B cell (primary cell): Measurements from ENCODE around the gene C15orf62. TPM values are rescaled to one million over a fixed set of nuclear protein-coding genes. Genes with fewer than 3 reads are reported as not detected.

Source experiments
- ATAC-seq: fragments of 200-7000 bp; cut with Tn5 transposase; one replicate; pipeline ENCODE4 v1.10.0; 2021; ENCODE audit warnings: low read depth, mild to moderate bottlenecking, moderate number of reproducible peaks, moderate library complexity
- CTCF ChIA-PET: fragments of 350-600 bp; sonication (Branson Sonifier 250); formaldehyde crosslinking; loops from one replicate; lab custom pipeline; 2021; ENCODE audit warnings: antibody characterized with exemption, inconsistent platforms; lab: Charles Lee
- POLR2A ChIA-PET: fragments of 350-600 bp; sonication (Branson Sonifier 250); formaldehyde crosslinking; loops from one replicate; lab custom pipeline; 2021; ENCODE audit warnings: antibody characterized with exemption; lab: Charles Lee
- DNase-seq: peaks from one replicate; pipeline ENCODE4 v3.0.0; 2013
- H2AFZ ChIP-seq: 2 replicates; pipeline ENCODE4 v1.6.1; 2012; ENCODE audit warnings: mild to moderate bottlenecking, low read depth, low read length; ENCODE audit not compliant: insufficient read depth, poor library complexity, severe bottlenecking
- H3K27ac ChIP-seq, 2 donors: 1 replicate in 1 of 2; 2 replicates in 1 of 2; pipeline ENCODE4 v1.5.1; 2012 to 2013; ENCODE audit warnings: low read length in 2 of 2, mild to moderate bottlenecking in 2 of 2, moderate library complexity in 1 of 2
- H3K27me3 ChIP-seq, 4 experiments: fragments of 200-600 bp in 1 of 4; sonication (generic) in 1 of 4; replicated peaks in 1 of 4; 1 replicate in 2 of 4; 2 replicates in 2 of 4; pipeline versions ENCODE4 v1.6.1 to v1.7.0; 2013 to 2016; ENCODE audit warnings: low read length in 3 of 4, mild to moderate bottlenecking in 2 of 4, mixed read lengths in 1 of 4, moderate library complexity in 1 of 4; ENCODE audit not compliant: insufficient read depth in 4 of 4, control insufficient read depth in 3 of 4; ENCODE audit errors: control extremely low read depth in 1 of 4
- H3K36me3 ChIP-seq, 2 experiments: replicated peaks in 1 of 2; 1 replicate in 1 of 2; 2 replicates in 1 of 2; pipeline versions ENCODE4 v1.6.1 to v1.7.1; 2013; ENCODE audit warnings: low read length in 1 of 2; ENCODE audit not compliant: insufficient read depth in 2 of 2, control insufficient read depth in 1 of 2; ENCODE audit errors: control extremely low read depth in 1 of 2, extremely low read depth in 1 of 2
- H3K4me1 ChIP-seq, 2 donors: fragments of 200-600 bp in 1 of 2; sonication (generic) in 1 of 2; 1 replicate in 1 of 2; 2 replicates in 1 of 2; pipeline versions ENCODE4 v1.5.1 to v1.6.1; 2013 to 2017; ENCODE audit warnings: low read length in 2 of 2; ENCODE audit not compliant: control insufficient read depth in 2 of 2, insufficient read depth in 2 of 2
- H3K4me2 ChIP-seq: replicated peaks from 2 replicates; pipeline ENCODE3; 2012; ENCODE audit warnings: mild to moderate bottlenecking, low read depth, low read length; ENCODE audit not compliant: poor library complexity, severe bottlenecking
- H3K4me3 ChIP-seq, 5 experiments: fragments of 200-600 bp in 1 of 5; sonication (generic) in 1 of 5; 1 replicate in 3 of 5; 2 replicates in 2 of 5; pipeline versions ENCODE4 v1.5.1 to v1.7.0; 2011 to 2016; ENCODE audit warnings: low read length in 4 of 5, mild to moderate bottlenecking in 4 of 5, low read depth in 2 of 5, control low read depth in 1 of 5, moderate library complexity in 1 of 5; ENCODE audit not compliant: insufficient read depth in 1 of 5; ENCODE audit errors: control extremely low read depth in 1 of 5, extremely low read depth in 1 of 5
- H3K79me2 ChIP-seq: fragments of 200-600 bp; sonication (generic); one replicate; pipeline ENCODE4 v1.6.0; 2016; ENCODE audit warnings: low read length; ENCODE audit not compliant: control insufficient read depth, insufficient read depth
- H3K9ac ChIP-seq: fragments of 200-600 bp; sonication (generic); 2 replicates; pipeline ENCODE4 v1.6.1; 2017; ENCODE audit warnings: mild to moderate bottlenecking, low read length, moderate library complexity
- H3K9me3 ChIP-seq, 3 donors: one replicate each; pipeline versions ENCODE4 v1.6.1 to v1.7.1; 2013; ENCODE audit warnings: low read length in 2 of 3; ENCODE audit not compliant: control insufficient read depth in 2 of 3, insufficient read depth in 1 of 3; ENCODE audit errors: control extremely low read depth in 1 of 3
- H4K20me1 ChIP-seq: 2 replicates; pipeline ENCODE4 v1.6.0; 2012; ENCODE audit warnings: mild to moderate bottlenecking, low read length; ENCODE audit not compliant: insufficient read depth, control insufficient read depth, poor library complexity, severe bottlenecking
- H3K27ac Mint-ChIP-seq: one replicate; pipeline ENCODE4 v1.8.0; 2021; ENCODE audit warnings: mixed read lengths
- H3K27me3 Mint-ChIP-seq: one replicate; pipeline ENCODE4 v1.8.0; 2021; ENCODE audit warnings: mixed read lengths
- H3K4me1 Mint-ChIP-seq: one replicate; pipeline ENCODE4 v1.8.0; 2021; ENCODE audit warnings: mixed read lengths
- H3K4me3 Mint-ChIP-seq: one replicate; pipeline ENCODE4 v1.8.0; 2021; ENCODE audit warnings: mixed read lengths
- H3K9me3 Mint-ChIP-seq: one replicate; pipeline ENCODE4 v1.8.0; 2022; ENCODE audit warnings: mixed read lengths; ENCODE audit not compliant: insufficient read depth
- EZH2 ChIP-seq: IDR thresholded peaks from 2 replicates; pipeline ENCODE4 v1.6.1; 2012; ENCODE audit warnings: borderline replicate concordance, low read depth, mild to moderate bottlenecking, moderate library complexity, low read length; ENCODE audit not compliant: insufficient read depth, poor library complexity, severe bottlenecking
- WGBS: methylation state at CpG from one replicate; pipeline ENCODE4 v1.1.5; 2013; ENCODE audit warnings: missing lambda C conversion rate; ENCODE audit not compliant: insufficient coverage; 5-methylcytosine and 5-hydroxymethylcytosine counted together
- intact Hi-C: fragments of 100-400 bp; cut with micrococcal nuclease; formaldehyde crosslinking; loops from one replicate; pipeline ENCODE4 v1.10.0; 2022
- polyA plus RNA-seq: library from polyadenylated mRNA; depleted of rRNA; stranded (reverse); fragments of >200 nt; gene quantifications from 2 replicates; pipeline ENCODE4 v1.2.3, GENCODE V29; 2012
- total RNA-seq, 2 donors: library from RNA; stranded (reverse); fragments of 120-200 nt in 1 of 2; gene quantifications; 1 replicate in 1 of 2; 2 replicates in 1 of 2; pipeline versions ENCODE4 v1.2.3 to v1.2.4, GENCODE V29; 2013 to 2022
- TF ChIP-seq, protein P1 (sequence below): fragments of 200-600 bp; IDR thresholded peaks from one replicate; pipeline ENCODE4 v1.8.0; 2022; ENCODE audit warnings: antibody characterized with exemption, mild to moderate bottlenecking

C15orf62 gene
- total and polyA plus RNA-seq, 2 donors (not counting 1 experiment from before 2014, with no cell fraction given) = 0.30 to 9.5 TPM

DNA sequence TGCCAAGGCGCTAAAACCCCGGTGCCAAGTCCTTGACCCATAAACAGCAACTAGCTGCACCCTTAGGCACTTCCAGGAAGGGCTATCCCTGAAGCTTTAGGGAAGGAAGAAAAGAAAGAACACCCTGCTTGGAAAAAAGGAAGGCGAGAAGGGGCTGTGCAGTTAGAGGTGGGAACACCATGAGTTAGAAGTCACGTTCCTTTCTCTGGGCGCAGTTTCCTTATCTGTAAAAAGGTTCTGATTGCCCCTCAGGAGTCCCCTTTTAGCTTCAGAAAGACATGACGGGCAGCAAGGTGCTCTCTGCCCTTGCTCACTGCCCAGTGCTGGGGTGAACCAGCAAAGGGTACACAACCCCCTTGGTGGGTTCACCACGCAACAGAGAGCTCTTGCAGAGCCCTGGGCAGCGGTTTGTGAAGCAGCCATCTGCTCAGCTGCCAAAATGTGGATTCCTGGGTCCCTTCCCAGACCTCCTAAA is 5.1 kb upstream of the C15orf62 start:
- Histone ChIP-seq H3K4me3 (peak overlapping the region; percentile 51 to 87 (median 78)), H3K4me2 (peak overlapping the region; percentile 99), H3K27me3 (no peaks in the 10 kb centered on the region), H4K20me1 (no peaks in the 10 kb centered on the region), H3K36me3 (peaks cover 0 to 11% of the 10 kb centered on the region in 2 experiments), H3K9me3 (no peaks in the 10 kb centered on the region), H3K79me2 (no peaks in the 10 kb centered on the region), H3K9ac (peak overlapping the region; percentile 68), H3K4me1 (peaks cover 35 to 49% of the 10 kb centered on the region in 2 donors), H2AFZ (peak overlapping the region; percentile 92), H3K27ac (no peak overlapping the region)
- no peaks in the 10 kb centered on the region for H3K9me3 Mint-ChIP-seq
- DNase-seq = peak; percentile 26
- no peak for TF ChIP-seq EZH2
- intact Hi-C loops = loop anchor here (1.0 kb wide), 1 partner anchor 9 kb away; the partner anchor contains the start of gene RMDN3
- H3K4me1 Mint-ChIP-seq = peaks cover 39% of the 10 kb centered on the region
- CTCF ChIA-PET = interaction anchor here (1.2 to 4.3 kb wide), 3 partner anchors 13 to 70 kb away, joined by 3 to 24 read pairs (median 4); partner anchors contain the start of gene RAD51
- H3K4me3 Mint-ChIP-seq = peak overlapping the region; percentile 89
- no peaks in the 10 kb centered on the region for H3K27me3 Mint-ChIP-seq
- H3K27ac Mint-ChIP-seq = peak overlapping the region; percentile 63
- 46% methylated on average over 6 of the region's 8 CpGs for WGBS
- no peak for ATAC-seq
- POLR2A ChIA-PET = interaction anchor here (1.3 to 1.6 kb wide), 3 partner anchors 12 to 70 kb away, joined by 3 to 8 read pairs (median 4); partner anchors contain the start of gene RAD51

DNA sequence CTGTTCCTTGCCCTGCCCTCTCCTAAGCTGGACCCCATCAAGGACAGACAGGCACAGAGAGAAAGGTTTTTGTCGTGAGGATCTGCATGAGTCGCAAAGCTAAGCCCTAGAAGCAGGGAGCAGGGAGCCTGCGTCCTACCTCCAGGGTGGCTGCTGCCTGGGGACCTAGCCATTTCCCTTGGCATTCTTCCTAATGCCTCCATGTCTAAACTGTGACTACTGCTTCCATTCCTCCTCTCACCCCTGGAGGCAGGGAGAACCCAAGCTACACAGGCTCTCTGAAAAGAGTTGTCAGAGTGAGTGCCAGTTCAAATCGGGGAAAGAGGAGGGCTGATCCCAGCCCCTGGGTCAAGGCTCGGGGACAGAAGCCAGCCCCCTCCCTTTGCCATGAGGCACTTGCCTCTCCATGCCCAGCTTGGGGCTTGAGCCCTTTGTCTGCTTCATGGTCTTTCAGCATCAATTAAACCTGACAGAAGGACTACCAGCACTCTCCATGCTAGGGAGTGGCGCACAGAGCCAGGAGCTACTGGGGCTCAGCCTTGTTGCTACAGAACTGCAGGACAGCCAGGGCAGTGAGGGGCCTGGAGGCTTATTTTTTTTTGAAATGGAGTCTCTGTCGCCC is 3.5 kb upstream of the C15orf62 start:
- Histone ChIP-seq H3K36me3 (peaks cover 0 to 11% of the 10 kb centered on the region in 2 experiments), H3K4me2 (no peak overlapping the region), H3K79me2 (no peaks in the 10 kb centered on the region), H2AFZ (no peak overlapping the region), H4K20me1 (no peaks in the 10 kb centered on the region), H3K9me3 (no peaks in the 10 kb centered on the region), H3K4me1 (peaks cover 45 to 62% of the 10 kb centered on the region in 2 donors), H3K9ac (no peak overlapping the region), H3K27me3 (no peaks in the 10 kb centered on the region), H3K27ac (no peak overlapping the region), H3K4me3 (no peak overlapping the region)
- Mint-ChIP-seq H3K9me3 (no peaks in the 10 kb centered on the region), H3K27ac (no peak overlapping the region), H3K4me1 (peaks cover 51% of the 10 kb centered on the region), H3K27me3 (no peaks in the 10 kb centered on the region), H3K4me3 (no peak overlapping the region)
- TF ChIP-seq, protein P1, sequence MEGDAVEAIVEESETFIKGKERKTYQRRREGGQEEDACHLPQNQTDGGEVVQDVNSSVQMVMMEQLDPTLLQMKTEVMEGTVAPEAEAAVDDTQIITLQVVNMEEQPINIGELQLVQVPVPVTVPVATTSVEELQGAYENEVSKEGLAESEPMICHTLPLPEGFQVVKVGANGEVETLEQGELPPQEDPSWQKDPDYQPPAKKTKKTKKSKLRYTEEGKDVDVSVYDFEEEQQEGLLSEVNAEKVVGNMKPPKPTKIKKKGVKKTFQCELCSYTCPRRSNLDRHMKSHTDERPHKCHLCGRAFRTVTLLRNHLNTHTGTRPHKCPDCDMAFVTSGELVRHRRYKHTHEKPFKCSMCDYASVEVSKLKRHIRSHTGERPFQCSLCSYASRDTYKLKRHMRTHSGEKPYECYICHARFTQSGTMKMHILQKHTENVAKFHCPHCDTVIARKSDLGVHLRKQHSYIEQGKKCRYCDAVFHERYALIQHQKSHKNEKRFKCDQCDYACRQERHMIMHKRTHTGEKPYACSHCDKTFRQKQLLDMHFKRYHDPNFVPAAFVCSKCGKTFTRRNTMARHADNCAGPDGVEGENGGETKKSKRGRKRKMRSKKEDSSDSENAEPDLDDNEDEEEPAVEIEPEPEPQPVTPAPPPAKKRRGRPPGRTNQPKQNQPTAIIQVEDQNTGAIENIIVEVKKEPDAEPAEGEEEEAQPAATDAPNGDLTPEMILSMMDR = no peak
- TF ChIP-seq EZH2 = no peak
- no peak for ATAC-seq
- intact Hi-C loops = no loop called here
- 93% methylated on average over 6 of the region's 7 CpGs for WGBS
- ChIA-PET CTCF (interaction anchor here (1.3 to 9.6 kb wide), 3 partner anchors 10 to 22 kb away, joined by 3 to 99 read pairs (median 3); no protein-coding TSS in a partner anchor), POLR2A (interaction anchor here (0.6 kb wide), 1 partner anchor 875 kb away, joined by 3 read pairs; no protein-coding TSS in a partner anchor)
- no peak for DNase-seq
